NCI-H1417 treated with DMSO at 0.1 percent for 48 hours (cell line): ENCODE measurements around the gene ARL14EPL.

Experiments used
- DNase-seq: peaks from one replicate; lab custom pipeline; 2025; lab: John Stamatoyannopoulos, UW

Gene ARL14EPL

GRCh38 chr5:116032094-116032517, at the start of gene ARL14EPL:
Gene ARL14EPL, plus strand, starts transcription at chr5:116032472. Its CDS starts 18,994 bp downstream, at chr5:116051466.
- DNase-seq: no peak

GRCh38 chr5:115983519-115983918, 48.8 kb upstream of the ARL14EPL start:
- no peak for DNase-seq

GRCh38 chr5:115985802-115986757, 46.2 kb upstream of the ARL14EPL start:
- DNase-seq: no peak

GRCh38 chr5:115988002-115988401, 44.3 kb upstream of the ARL14EPL start:
- DNase-seq: no peak

GRCh38 chr5:115992848-115993350, 39.4 kb upstream of the ARL14EPL start:
- no peak for DNase-seq

- no peak for DNase-seq
Observed at GRCh38 chr5:115995351-115995750, 36.9 kb upstream of the ARL14EPL start.

- DNase-seq: no peak
Observed at GRCh38 chr5:116002116-116002906, 30.0 kb upstream of the ARL14EPL start.

GRCh38 chr5:116004248-116004647, 28.0 kb upstream of the ARL14EPL start:
- no peak for DNase-seq

- DNase-seq: no peak
Observed at GRCh38 chr5:116009806-116010205, 22.5 kb upstream of the ARL14EPL start.

GRCh38 chr5:116011046-116011445, 21.2 kb upstream of the ARL14EPL start:
- no peak for DNase-seq

- no peak for DNase-seq
Observed at GRCh38 chr5:116013207-116013785, 19.0 kb upstream of the ARL14EPL start.

GRCh38 chr5:116013936-116014335, 18.3 kb upstream of the ARL14EPL start:
- no peak for DNase-seq

- DNase-seq: no peak
Observed at GRCh38 chr5:116023619-116024018, 8.7 kb upstream of the ARL14EPL start.

GRCh38 chr5:116025866-116026265, 6.4 kb upstream of the ARL14EPL start:
- no peak for DNase-seq

GRCh38 chr5:116032991-116033390, 719 bp downstream of the ARL14EPL start:
- no peak for DNase-seq

- no peak for DNase-seq
Observed at GRCh38 chr5:116035123-116035522, 2.9 kb downstream of the ARL14EPL start.

GRCh38 chr5:116037236-116037822, 5.1 kb downstream of the ARL14EPL start:
- no peak for DNase-seq

- no peak for DNase-seq
Observed at GRCh38 chr5:116038817-116039216, 6.5 kb downstream of the ARL14EPL start.

GRCh38 chr5:116042375-116042774, 10.1 kb downstream of the ARL14EPL start:
- DNase-seq: no peak

GRCh38 chr5:116044073-116044472, 11.8 kb downstream of the ARL14EPL start:
- peak; percentile 8 for DNase-seq

- DNase-seq: no peak
Observed at GRCh38 chr5:116045821-116046220, 13.5 kb downstream of the ARL14EPL start.

GRCh38 chr5:116046261-116046660, 14.0 kb downstream of the ARL14EPL start:
- DNase-seq: no peak
